Umbilical cord (tissue), 2 donors: ENCODE data around the gene FCGR3A. TPM values are rescaled to one million over a fixed set of nuclear protein-coding genes. Genes with fewer than 3 reads are reported as not detected.
"Not testable (repeated sequence)": the region's sequence is repeated elsewhere in the genome, so short reads cannot be mapped to it uniquely, and the experiment has no call there.

Experiments
- DNase-seq: peaks from one replicate; pipeline ENCODE4 v3.0.0-alpha.2; 2015; ENCODE audit warnings: low spot score
- total RNA-seq: library from RNA; depleted of rRNA; stranded (reverse); fragments of >200 nt; gene quantifications from one replicate; pipeline ENCODE4 v1.2.3, GENCODE V29; 2014; ENCODE audit warnings: low replicate concordance; ENCODE audit not compliant: insufficient read depth

Gene FCGR3A
- total RNA-seq, 1 donor from 2014 or later, result 26.2 TPM

DNA sequence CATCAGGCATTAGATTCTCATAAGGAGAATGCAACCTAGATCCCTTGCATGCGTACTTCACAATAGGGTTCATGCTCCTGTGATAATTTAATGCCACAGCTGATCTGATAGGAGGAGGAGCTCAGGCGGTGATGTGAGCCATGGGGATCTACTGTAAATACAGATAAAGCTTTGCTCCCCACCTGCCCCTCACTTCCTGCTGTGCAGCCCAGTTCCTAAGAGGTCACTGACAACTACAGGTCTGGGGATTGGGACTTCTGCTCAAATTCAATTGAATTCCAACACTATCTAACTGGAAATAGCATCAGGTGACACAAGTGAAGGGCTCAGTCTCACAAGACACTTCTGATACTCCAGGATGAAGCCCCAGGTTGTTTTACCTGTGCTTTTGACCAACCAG lies 7.4 kb upstream of the FCGR3A start:
- DNase-seq, result not testable (repeated sequence)

GRCh38 chr1:161556143-161556542 lies 6.5 kb upstream of the FCGR3A start:
- DNase-seq, result not testable (repeated sequence)

DNA sequence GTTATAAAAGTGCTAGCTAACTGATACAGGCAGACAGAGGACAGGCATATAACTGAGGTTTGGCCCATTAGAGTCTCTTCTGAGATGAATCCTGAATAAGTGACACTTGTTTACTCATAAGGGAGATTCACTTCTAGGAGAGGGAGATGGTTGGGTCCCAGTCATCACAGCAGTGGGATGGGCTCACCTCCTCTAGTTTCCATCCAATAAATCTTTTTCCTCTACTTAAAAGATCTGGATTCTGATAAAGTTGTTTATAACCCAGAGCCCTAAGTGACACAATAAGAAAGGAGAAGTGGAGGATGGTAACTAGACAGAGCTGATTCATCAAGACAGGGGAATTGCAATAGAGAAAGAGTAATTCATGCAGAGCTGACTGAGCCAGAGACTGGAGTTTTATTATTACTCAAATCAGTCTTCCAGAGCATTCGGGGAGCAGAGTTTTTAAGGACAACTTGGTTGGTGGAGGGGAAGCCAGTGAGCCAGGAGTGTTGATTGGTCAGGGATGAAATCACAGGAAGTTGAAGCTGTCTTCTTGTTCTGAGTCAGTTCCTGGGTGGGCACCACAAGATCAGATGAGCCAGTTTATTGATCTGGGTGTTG lies 5.3 kb upstream of the FCGR3A start:
- DNase-seq, result not testable (repeated sequence)

DNA sequence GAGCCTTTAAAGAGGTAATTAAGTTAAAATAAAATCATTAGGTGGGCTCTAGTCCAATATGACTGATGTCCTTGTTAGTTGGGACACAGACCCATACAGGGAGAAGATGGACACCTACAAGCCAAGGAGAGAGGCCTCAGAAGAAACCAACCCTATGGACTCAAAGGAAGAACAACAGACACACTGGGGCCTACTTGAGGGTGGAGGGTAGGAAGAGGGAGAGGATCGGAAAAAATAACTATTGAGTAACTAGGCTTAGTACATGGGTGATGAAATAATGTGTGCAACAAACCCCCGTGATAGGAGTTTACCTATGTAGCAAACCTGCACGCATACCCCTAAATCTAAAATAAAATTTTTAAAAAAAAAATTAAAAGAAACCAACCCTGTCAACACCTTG lies 4.7 kb upstream of the FCGR3A start:
- DNase-seq, result not testable (repeated sequence)

DNA sequence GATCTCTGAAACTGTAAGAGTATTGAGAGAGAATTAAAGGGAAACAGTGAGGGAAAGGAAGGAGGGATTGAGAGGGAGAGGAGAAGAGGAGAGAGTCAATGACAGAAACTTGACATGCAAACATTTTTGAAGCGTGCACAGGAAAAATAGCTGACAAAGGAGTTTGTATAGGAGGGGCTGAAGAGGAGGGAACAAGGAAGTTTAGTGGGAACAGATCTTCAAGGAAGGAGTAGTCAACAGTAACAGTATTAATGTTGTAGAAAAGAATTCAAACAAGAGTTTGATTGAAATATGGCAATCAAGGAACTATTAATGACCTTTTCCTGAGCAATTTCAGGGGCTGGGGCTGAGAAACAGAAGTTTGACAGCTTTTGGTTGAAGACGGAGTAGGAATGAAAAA lies 4.0 kb upstream of the FCGR3A start:
- DNase-seq, result not testable (repeated sequence)

GRCh38 chr1:161550942-161551341 lies 1.3 kb upstream of the FCGR3A start:
- DNase-seq, result not testable (repeated sequence)

GRCh38 chr1:161548749-161549406 lies 740 bp downstream of the FCGR3A start:
- not testable (repeated sequence) for DNase-seq

DNA sequence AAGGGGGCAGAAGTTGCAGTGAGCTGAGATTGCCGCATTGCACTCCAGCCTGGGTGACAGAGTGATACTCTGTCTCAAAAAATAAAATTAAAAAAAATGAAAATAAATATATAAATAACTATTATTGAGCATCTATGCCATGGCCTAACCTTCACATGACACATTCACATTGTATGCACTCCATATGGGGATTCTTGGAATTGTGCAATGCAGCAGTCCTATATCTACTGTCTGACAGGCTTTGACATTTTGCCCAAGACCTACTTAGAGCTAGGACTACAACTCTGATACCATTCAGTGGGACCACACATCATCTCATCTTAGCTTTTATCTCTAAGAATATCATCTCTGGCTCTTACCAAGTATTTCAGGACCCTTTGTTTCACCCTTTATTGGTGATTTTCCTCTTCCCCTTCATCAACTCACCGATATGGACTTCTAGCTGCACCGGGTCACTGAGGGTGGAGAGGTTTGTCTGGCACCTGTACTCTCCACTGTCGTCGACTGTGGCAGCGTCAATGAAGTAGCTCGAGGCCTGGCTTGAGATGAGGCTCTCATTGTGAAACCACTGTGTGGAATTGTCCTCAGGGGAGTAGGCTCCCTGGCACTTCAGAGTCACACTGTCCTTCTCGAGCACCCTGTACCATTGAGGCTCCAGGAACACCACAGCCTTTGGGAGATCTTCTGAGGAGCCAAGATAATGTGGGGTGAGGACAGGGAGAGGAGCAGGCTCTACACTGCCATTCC lies 1.4 kb downstream of the FCGR3A start:
- DNase-seq, result not testable (repeated sequence)

DNA sequence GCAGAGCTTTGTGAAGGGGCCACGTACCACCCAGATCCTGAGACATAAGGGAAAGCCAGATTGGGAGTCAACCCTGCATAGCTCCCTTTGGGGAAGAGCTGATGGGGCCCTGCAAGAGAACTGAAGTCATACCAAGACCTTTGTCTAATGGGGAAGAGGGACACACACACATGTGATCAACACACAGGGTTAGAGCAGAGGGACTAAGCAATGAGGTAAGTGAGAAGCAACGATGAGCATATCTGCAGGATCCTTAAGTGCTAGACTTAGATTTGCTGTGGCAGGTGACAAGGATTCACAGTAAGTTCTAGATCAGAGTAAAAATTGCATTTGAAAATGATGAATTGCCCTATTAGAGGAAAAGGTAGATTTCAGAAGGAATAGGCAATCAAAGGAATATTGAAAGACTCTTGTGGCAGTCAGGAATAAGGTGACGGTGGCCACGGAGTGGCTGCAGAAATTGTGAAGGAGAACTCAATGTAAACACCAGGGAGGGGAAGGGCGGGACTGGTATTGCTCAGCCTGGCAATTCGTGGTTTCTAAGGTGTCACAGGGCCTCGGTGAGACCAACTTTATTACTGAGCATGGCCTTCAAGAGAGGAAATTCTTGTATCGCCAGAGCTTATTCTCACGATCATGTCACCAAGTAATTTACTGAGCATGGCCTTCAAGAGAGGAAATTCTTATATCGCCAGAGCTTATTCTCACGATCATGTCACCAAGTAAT lies 4.5 kb downstream of the FCGR3A start:
- DNase-seq, result not testable (repeated sequence)

DNA sequence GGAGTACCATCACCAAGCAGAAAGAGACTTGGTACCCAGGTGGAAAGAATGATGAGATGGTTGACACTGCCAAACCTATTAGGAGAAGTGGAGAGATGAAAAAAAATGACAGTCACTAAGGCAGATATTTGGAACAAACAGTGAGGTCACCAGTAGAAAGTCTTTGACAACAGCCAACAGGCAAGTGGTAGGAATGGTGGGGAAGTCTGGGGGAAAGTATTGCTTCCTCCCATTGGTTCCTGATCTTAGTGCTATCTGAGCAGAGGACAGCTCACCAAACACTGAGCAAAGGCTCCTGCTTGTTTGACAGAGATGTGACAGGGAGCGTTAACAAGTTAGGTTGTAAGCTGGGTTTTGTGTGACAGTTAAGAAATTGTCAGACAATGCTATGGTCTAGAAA lies 6.5 kb downstream of the FCGR3A start:
- not testable (repeated sequence) for DNase-seq

GRCh38 chr1:161542091-161542559 lies 7.5 kb downstream of the FCGR3A start:
- DNase-seq, result not testable (repeated sequence)

- DNase-seq, result not testable (repeated sequence)
Measured at GRCh38 chr1:161540570-161540960, 9.1 kb downstream of the FCGR3A start.

GRCh38 chr1:161539731-161540569 lies 9.7 kb downstream of the FCGR3A start:
- peak; percentile 87 for DNase-seq

DNA sequence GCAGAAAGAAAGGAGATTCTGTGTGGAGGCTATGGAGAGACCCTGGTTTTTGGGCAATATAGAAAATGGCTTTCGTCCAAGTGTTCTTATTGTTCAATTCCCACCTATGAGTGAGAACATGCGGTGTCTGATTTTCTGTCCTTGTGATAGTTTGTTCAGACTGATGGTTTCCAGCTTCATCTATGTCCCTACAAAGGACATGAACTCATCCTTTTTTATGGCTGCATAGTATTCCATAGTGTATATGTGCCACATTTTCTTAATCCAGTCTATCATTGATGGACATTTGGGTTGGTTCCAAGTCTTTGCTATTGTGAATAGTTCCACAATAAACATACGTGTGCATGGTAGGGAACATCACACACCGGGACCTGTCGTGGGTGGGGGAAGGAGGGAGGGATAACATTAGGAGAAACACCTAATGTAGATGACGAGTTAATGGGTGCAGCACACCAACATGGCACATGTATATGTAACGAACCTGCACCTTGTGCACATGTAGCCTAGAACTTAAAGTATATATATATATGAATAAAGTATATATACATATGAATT lies 10.6 kb downstream of the FCGR3A start:
- DNase-seq, result not testable (repeated sequence)

- DNase-seq, result not testable (repeated sequence)
Measured at GRCh38 chr1:161537068-161537669, 12.4 kb downstream of the FCGR3A start.

DNA sequence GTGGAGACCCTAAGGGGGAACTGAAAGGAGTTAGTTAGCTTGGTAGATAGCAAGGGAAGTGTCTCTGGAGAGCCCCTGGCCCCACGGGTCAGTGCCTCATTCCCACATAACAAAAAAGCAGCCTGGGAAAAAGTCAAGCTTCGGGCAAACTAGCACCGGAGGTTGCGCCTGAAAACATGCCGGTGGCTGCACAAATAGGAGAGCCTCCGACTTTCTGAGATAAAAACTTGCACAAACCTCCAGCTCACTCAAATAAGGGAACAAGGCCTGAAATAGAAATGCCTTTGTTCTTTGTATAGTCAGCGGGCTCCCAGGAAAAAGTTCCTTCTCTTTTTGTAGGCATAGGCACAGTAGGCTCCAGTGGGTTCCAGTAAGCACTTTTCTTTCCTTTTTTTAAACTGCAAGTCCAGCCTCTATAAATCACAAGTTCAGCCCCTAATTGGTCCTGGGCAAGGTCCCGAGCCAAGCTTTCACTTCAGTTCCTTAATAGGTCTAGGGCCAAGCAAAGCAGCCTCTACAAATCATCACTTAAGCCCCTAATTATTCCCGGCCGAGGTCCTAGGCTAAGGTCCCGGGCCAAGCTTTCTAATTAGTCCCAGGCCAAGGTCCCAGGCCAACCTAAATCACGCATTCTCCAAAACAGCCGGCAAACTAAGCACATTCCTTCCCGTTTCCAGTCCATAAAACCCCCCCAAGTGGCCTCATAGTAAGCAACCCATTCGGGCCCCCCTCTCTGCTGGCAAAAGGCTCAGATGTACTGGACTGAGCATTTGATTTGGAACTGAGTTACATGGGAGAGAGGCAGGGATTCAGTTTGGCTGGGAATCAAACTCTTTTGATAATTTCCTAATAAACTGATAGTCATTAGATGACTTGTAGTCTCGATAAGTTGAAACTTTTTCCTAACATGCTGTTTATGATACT lies 16.7 kb downstream of the FCGR3A start:
- DNase-seq, result peak; percentile 75

- peak; percentile 47 for DNase-seq
Measured at GRCh38 chr1:161531986-161532643, 17.5 kb downstream of the FCGR3A start.
